H9 (cell line): ENCODE results near the gene TBC1D19. TPM values are rescaled to one million over a fixed set of nuclear protein-coding genes. Genes with fewer than 3 reads are reported as not detected.

Experiments used
- DNase-seq: peaks from one replicate; pipeline ENCODE4 v3.0.0-alpha.2; 2017
- H2AFZ ChIP-seq: one replicate; pipeline ENCODE4 v1.6.1; 2013; ENCODE audit warnings: mild to moderate bottlenecking, low read length, control low read depth, moderate library complexity
- H2AK5ac ChIP-seq: 2 replicates; pipeline ENCODE4 v1.6.1; 2013; ENCODE audit warnings: low read length, control low read depth, mixed read lengths; ENCODE audit not compliant: insufficient read length
- H2BK120ac ChIP-seq: one replicate; pipeline ENCODE4 v1.6.1; 2013; ENCODE audit warnings: low read depth, mild to moderate bottlenecking, low read length, control low read depth, inconsistent platforms; ENCODE audit not compliant: poor library complexity, severe bottlenecking
- H2BK12ac ChIP-seq: 2 replicates; pipeline ENCODE4 v1.6.1; 2013; ENCODE audit warnings: low read length, control low read depth, mixed read lengths, low read depth; ENCODE audit not compliant: insufficient read length
- H2BK15ac ChIP-seq: 2 replicates; pipeline ENCODE4 v1.6.1; 2013; ENCODE audit warnings: low read depth, low read length, control low read depth
- H2BK20ac ChIP-seq: one replicate; pipeline ENCODE4 v1.6.1; 2013; ENCODE audit warnings: low read depth, mild to moderate bottlenecking, low read length, control low read depth, inconsistent platforms; ENCODE audit not compliant: poor library complexity, severe bottlenecking
- H2BK5ac ChIP-seq: 2 replicates; pipeline ENCODE4 v1.6.1; 2013; ENCODE audit warnings: low read length, control low read depth, mixed read lengths; ENCODE audit not compliant: insufficient read length
- H3K14ac ChIP-seq: 2 replicates; pipeline ENCODE4 v1.6.1; 2013; ENCODE audit warnings: low read length, control low read depth; ENCODE audit not compliant: insufficient read depth
- H3K18ac ChIP-seq: 2 replicates; pipeline ENCODE4 v1.6.1; 2013; ENCODE audit warnings: low read depth, mild to moderate bottlenecking, mixed read lengths, low read length, control low read depth; ENCODE audit not compliant: insufficient read length
- H3K23ac ChIP-seq: 2 replicates; pipeline ENCODE4 v1.6.1; 2013; ENCODE audit warnings: low read length, control low read depth, mixed read lengths, low read depth; ENCODE audit not compliant: insufficient read length
- H3K23me2 ChIP-seq: 2 replicates; pipeline ENCODE4 v1.6.1; 2013; ENCODE audit warnings: low read depth, mild to moderate bottlenecking, mixed read lengths, low read length, control low read depth; ENCODE audit not compliant: insufficient read length, poor library complexity, severe bottlenecking
- H3K27ac ChIP-seq: 2 replicates; pipeline ENCODE4 v1.5.1; 2013; ENCODE audit warnings: low read length, control low read depth, mixed read lengths, low read depth; ENCODE audit not compliant: insufficient read length
- H3K27me3 ChIP-seq: 2 replicates; pipeline ENCODE4 v1.6.1; 2013; ENCODE audit warnings: low read length, control low read depth, inconsistent platforms; ENCODE audit not compliant: insufficient read depth
- H3K4ac ChIP-seq: 2 replicates; pipeline ENCODE4 v1.6.1; 2013; ENCODE audit warnings: low read depth, mild to moderate bottlenecking, control low read depth, inconsistent platforms, low read length, moderate library complexity
- H3K4me1 ChIP-seq: 2 replicates; pipeline ENCODE4 v1.6.1; 2013; ENCODE audit warnings: low read length, control low read depth, inconsistent platforms; ENCODE audit not compliant: insufficient read depth
- H3K4me2 ChIP-seq: 2 replicates; pipeline ENCODE4 v1.6.1; 2013; ENCODE audit warnings: low read length, control low read depth, mixed read lengths; ENCODE audit not compliant: insufficient read length, insufficient read depth
- H3K56ac ChIP-seq: 2 replicates; pipeline ENCODE4 v1.6.1; 2013; ENCODE audit warnings: low read depth, mild to moderate bottlenecking, mixed read lengths, low read length, control low read depth; ENCODE audit not compliant: insufficient read length
- H3K79me1 ChIP-seq: 2 replicates; pipeline ENCODE4 v1.6.1; 2013; ENCODE audit warnings: low read depth, mild to moderate bottlenecking, moderate library complexity, low read length, control low read depth, inconsistent platforms; ENCODE audit not compliant: insufficient read depth, poor library complexity, severe bottlenecking
- H3K79me2 ChIP-seq: 2 replicates; pipeline ENCODE4 v1.6.1; 2013; ENCODE audit warnings: low read length, control low read depth, inconsistent platforms; ENCODE audit not compliant: insufficient read depth
- H3K9ac ChIP-seq: 2 replicates; pipeline ENCODE4 v1.6.1; 2013; ENCODE audit warnings: low read length, control low read depth, mixed read lengths; ENCODE audit not compliant: insufficient read length; ENCODE audit errors: extremely low read depth
- H3K9me3 ChIP-seq: one replicate; pipeline ENCODE4 v1.6.1; 2013; ENCODE audit warnings: low read depth, low read length, inconsistent platforms; ENCODE audit not compliant: control insufficient read depth
- H3T11ph ChIP-seq: one replicate; pipeline ENCODE4 v1.6.1; 2013; ENCODE audit warnings: mild to moderate bottlenecking, low read length, control low read depth, inconsistent platforms
- H4K20me1 ChIP-seq: one replicate; pipeline ENCODE4 v1.6.1; 2013; ENCODE audit not compliant: control insufficient read depth, insufficient read length, insufficient read depth
- H4K5ac ChIP-seq: 2 replicates; pipeline ENCODE4 v1.6.1; 2013; ENCODE audit warnings: low read depth, mild to moderate bottlenecking, mixed read lengths, low read length, control low read depth; ENCODE audit not compliant: insufficient read length
- H4K8ac ChIP-seq: replicated peaks from 2 replicates; pipeline ENCODE4 v1.6.1; 2013; ENCODE audit warnings: low read length, control low read depth, mixed read lengths, low read depth; ENCODE audit not compliant: insufficient read length
- H4K91ac ChIP-seq: 2 replicates; pipeline ENCODE4 v1.6.1; 2013; ENCODE audit warnings: low read depth, mild to moderate bottlenecking, moderate library complexity, mixed read lengths, low read length, control low read depth; ENCODE audit not compliant: insufficient read length
- H3K27ac Mint-ChIP-seq, 3 experiments: 2 replicates in 2 of 3; 3 replicates in 1 of 3; pipeline ENCODE4 v1.8.0; 2020 to 2021; ENCODE audit warnings: mixed read lengths in 3 of 3, mild to moderate bottlenecking in 1 of 3, moderate library complexity in 1 of 3
- H3K27me3 Mint-ChIP-seq: 2 replicates; pipeline ENCODE4 v1.8.0; 2021; ENCODE audit warnings: low read depth, mild to moderate bottlenecking, moderate library complexity, mixed read lengths
- H3K36me3 Mint-ChIP-seq, 3 experiments: 2 replicates in 2 of 3; 3 replicates in 1 of 3; pipeline ENCODE4 v1.8.0; 2020 to 2021; ENCODE audit warnings: low read depth in 3 of 3, mixed read lengths in 3 of 3; ENCODE audit not compliant: insufficient read depth in 1 of 3
- H3K4me1 Mint-ChIP-seq, 2 experiments: 2 replicates each; pipeline ENCODE4 v1.8.0; 2020; ENCODE audit warnings: mixed read lengths in 2 of 2
- H3K4me3 Mint-ChIP-seq, 2 experiments: 2 replicates in 1 of 2; 3 replicates in 1 of 2; pipeline ENCODE4 v1.8.0; 2020 to 2021; ENCODE audit warnings: mild to moderate bottlenecking in 2 of 2, mixed read lengths in 2 of 2, moderate library complexity in 1 of 2
- H3K9me3 Mint-ChIP-seq, 2 experiments: 2 replicates in 1 of 2; 3 replicates in 1 of 2; pipeline ENCODE4 v1.8.0; 2020; ENCODE audit warnings: mild to moderate bottlenecking in 2 of 2, mixed read lengths in 2 of 2, moderate library complexity in 1 of 2
- WGBS: extraction: QIAGEN DNeasy Blood & Tissue Kit; methylation state at CpG from one replicate; pipeline ENCODE4 v1.1.7; 2013; ENCODE audit warnings: missing lambda C conversion rate, low lambda C conversion rate, mixed read lengths; ENCODE audit not compliant: insufficient read length; ENCODE audit errors: extremely low coverage; 5-methylcytosine and 5-hydroxymethylcytosine counted together
- total RNA-seq: library from RNA; stranded (reverse); gene quantifications from 2 replicates; pipeline ENCODE4 v1.2.1, GENCODE V29; 2021
- TF ChIP-seq, protein P1 (sequence below): fragments of 200-600 bp; sonication (generic); conservative IDR thresholded peaks from 3 replicates; pipeline ENCODE4 v1.8.0; 2021; ENCODE audit warnings: antibody characterized with exemption, mild to moderate bottlenecking

TBC1D19 gene
- total RNA-seq, 1 experiment from 2014 or later = 3.2 TPM

GRCh38 chr4:26737385-26737784 is 153.5 kb downstream of the TBC1D19 start:
- H3K23ac ChIP-seq = no peak overlapping the region
- no peak overlapping the region for H3K56ac ChIP-seq
- no peak overlapping the region for H4K8ac ChIP-seq
- no peak overlapping the region for H2AK5ac ChIP-seq
- H3K79me1 ChIP-seq = no peaks in the 10 kb centered on the region
- no peak overlapping the region for H2BK5ac ChIP-seq
- Mint-ChIP-seq H3K9me3 (no peaks in the 10 kb centered on the region), H3K4me3 (no peak overlapping the region), H3K27me3 (no peaks in the 10 kb centered on the region), H3K36me3 (no peaks in the 10 kb centered on the region), H3K27ac (no peak overlapping the region), H3K4me1 (peaks cover 8% of the 10 kb centered on the region in 2 experiments)
- no peak overlapping the region for H3K4ac ChIP-seq
- no peak overlapping the region for H2BK12ac ChIP-seq
- no peak overlapping the region for H4K91ac ChIP-seq
- no peak overlapping the region for H2BK20ac ChIP-seq
- H2BK15ac ChIP-seq = no peak overlapping the region
- H4K20me1 ChIP-seq = no peaks in the 10 kb centered on the region
- H3K9me3 ChIP-seq = no peaks in the 10 kb centered on the region
- no peak overlapping the region for H3T11ph ChIP-seq
- H3K27me3 ChIP-seq = no peaks in the 10 kb centered on the region
- no peak overlapping the region for H2BK120ac ChIP-seq
- H3K79me2 ChIP-seq = no peaks in the 10 kb centered on the region
- no peak overlapping the region for H3K18ac ChIP-seq
- H3K27ac ChIP-seq = no peak overlapping the region
- H3K9ac ChIP-seq = no peak overlapping the region
- H3K14ac ChIP-seq = no peak overlapping the region
- no peak overlapping the region for H2AFZ ChIP-seq
- no peaks in the 10 kb centered on the region for H3K23me2 ChIP-seq
- H3K4me1 ChIP-seq = no peaks in the 10 kb centered on the region
- whole genome bisulfite sequencing = no CpG with 5 or more reads among the region's 1 CpG
- TF ChIP-seq, protein P1, sequence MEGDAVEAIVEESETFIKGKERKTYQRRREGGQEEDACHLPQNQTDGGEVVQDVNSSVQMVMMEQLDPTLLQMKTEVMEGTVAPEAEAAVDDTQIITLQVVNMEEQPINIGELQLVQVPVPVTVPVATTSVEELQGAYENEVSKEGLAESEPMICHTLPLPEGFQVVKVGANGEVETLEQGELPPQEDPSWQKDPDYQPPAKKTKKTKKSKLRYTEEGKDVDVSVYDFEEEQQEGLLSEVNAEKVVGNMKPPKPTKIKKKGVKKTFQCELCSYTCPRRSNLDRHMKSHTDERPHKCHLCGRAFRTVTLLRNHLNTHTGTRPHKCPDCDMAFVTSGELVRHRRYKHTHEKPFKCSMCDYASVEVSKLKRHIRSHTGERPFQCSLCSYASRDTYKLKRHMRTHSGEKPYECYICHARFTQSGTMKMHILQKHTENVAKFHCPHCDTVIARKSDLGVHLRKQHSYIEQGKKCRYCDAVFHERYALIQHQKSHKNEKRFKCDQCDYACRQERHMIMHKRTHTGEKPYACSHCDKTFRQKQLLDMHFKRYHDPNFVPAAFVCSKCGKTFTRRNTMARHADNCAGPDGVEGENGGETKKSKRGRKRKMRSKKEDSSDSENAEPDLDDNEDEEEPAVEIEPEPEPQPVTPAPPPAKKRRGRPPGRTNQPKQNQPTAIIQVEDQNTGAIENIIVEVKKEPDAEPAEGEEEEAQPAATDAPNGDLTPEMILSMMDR = no peak
- no peak for DNase-seq
- H3K4me2 ChIP-seq = no peak overlapping the region
- H4K5ac ChIP-seq = no peak overlapping the region
